ENCODE results near the gene CPZ.
A peak's percentile ranks its signal among the peaks of the same experiment; 100 is the strongest.

Gene CPZ

DNA sequence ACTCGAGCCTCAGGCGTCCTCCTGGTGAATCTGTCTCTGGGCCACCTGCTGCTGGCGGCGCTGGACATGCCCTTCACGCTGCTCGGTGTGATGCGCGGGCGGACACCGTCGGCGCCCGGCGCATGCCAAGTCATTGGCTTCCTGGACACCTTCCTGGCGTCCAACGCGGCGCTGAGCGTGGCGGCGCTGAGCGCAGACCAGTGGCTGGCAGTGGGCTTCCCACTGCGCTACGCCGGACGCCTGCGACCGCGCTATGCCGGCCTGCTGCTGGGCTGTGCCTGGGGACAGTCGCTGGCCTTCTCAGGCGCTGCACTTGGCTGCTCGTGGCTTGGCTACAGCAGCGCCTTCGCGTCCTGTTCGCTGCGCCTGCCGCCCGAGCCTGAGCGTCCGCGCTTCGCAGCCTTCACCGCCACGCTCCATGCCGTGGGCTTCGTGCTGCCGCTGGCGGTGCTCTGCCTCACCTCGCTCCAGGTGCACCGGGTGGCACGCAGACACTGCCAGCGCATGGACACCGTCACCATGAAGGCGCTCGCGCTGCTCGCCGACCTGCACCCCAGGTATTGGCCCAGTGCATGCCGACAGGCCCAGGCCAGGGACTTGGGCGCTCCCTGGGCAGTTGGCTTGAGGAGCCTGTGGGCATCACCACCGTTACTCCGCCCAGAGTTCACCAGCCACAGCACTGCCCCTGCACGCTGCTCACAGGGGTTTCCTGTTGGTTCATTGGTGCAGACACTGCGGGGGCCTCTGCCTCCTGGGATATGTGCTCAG, 11.3 kb upstream of the CPZ start:
- peak overlapping the region; percentile 74 for H3K4me2 ChIP-seq (ENCODE audit: insufficient read depth, low read length, poor library complexity, severe bottlenecking)
- H2BK120ac ChIP-seq (ENCODE audit: low read depth, low read length): no peak overlapping the region
- peak overlapping the region; percentile 71 for H3K23ac ChIP-seq (ENCODE audit: low read depth, low read length, poor library complexity)
- H3K14ac ChIP-seq (ENCODE audit: low read length): peak overlapping the region; percentile 83
- H4K91ac ChIP-seq (ENCODE audit: low read depth, low read length, poor library complexity): no peak overlapping the region
- H3K4me1 ChIP-seq (ENCODE audit: control insufficient read depth in 2 of 2, insufficient read depth in 1 of 2, low read depth in 1 of 2, low read length in 2 of 2): peaks cover 0 to 10% of the 10 kb centered on the region in 2 donors
- peak overlapping the region; percentile 17 for H3K4ac ChIP-seq (ENCODE audit: low read length)
- no peaks in the 10 kb centered on the region for H3K36me3 ChIP-seq (replicated peaks in 1 of 2; ENCODE audit: control insufficient read depth in 2 of 2, insufficient read depth in 2 of 2, low read length in 2 of 2)
- peak overlapping the region in 1 of 2 donors; percentile 25 for H3K4me3 ChIP-seq (ENCODE audit: low read length in 2 of 2)
- H3K27me3 ChIP-seq (ENCODE audit: control insufficient read depth in 3 of 3, insufficient read depth in 3 of 3, low read depth in 1 of 3, low read length in 3 of 3): peaks cover 3 to 37% (median 15%) of the 10 kb centered on the region in 3 experiments
- no peak overlapping the region for H4K8ac ChIP-seq (ENCODE audit: low read depth, low read length)
- WGBS, 2 donors (ENCODE audit: extremely low coverage in 2 of 2, insufficient read length in 2 of 2, insufficient replicate concordance in 1 of 2): no CpG with 5 or more reads among the region's 66 CpGs
- H2BK12ac ChIP-seq (ENCODE audit: low read length): no peak overlapping the region
- no peak overlapping the region for H2BK5ac ChIP-seq (ENCODE audit: low read length)
- no peak overlapping the region for H2AK5ac ChIP-seq (ENCODE audit: low read depth, low read length)
- peak overlapping the region; percentile 63 for H3K9ac ChIP-seq (ENCODE audit: low read depth, low read length, poor library complexity)
- no peak overlapping the region for H2AFZ ChIP-seq (ENCODE audit: low read length)
- no peak overlapping the region for H3K18ac ChIP-seq (ENCODE audit: low read length)
- peaks cover 0 to 2% of the 10 kb centered on the region in 2 donors for H3K9me3 ChIP-seq (replicated peaks in 1 of 2; ENCODE audit: control insufficient read depth in 2 of 2, insufficient read depth in 1 of 2, low read depth in 1 of 2, low read length in 2 of 2)
- H3K27ac ChIP-seq (replicated peaks; ENCODE audit: low read length): no peak overlapping the region
- H3K79me1 ChIP-seq (ENCODE audit: low read depth, low read length): peaks cover 3% of the 10 kb centered on the region
- DNase-seq (ENCODE audit: low spot score): no peak
- H2BK15ac ChIP-seq (ENCODE audit: low read length): no peak overlapping the region

DNA sequence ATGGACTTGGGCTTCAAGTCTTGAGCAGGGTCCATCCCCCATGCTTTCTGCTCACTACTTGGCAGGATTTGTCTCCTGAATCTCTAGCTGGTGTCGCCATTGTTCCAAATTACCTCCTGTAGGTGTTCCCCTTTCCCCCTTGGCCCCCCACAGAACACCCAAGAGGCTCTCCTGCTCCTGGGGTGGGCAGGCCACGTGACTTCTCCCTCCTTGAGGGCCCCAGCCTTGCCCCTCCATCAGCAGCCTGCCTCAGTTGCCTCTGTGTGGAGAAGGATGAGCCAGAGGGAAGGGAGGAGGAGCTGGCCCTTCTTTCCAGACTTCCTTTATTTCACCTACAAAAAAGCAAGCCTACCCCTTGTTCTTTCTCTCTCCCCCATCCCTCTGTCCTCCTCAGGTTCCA, 10.5 kb upstream of the CPZ start:
- Histone ChIP-seq H3K79me1 (ENCODE audit: low read depth, low read length) (peaks cover 3% of the 10 kb centered on the region), H3K18ac (ENCODE audit: low read length) (no peak overlapping the region), H2AK5ac (ENCODE audit: low read depth, low read length) (no peak overlapping the region), H2BK120ac (ENCODE audit: low read depth, low read length) (no peak overlapping the region), H3K27ac (replicated peaks; ENCODE audit: low read length) (no peak overlapping the region), H4K91ac (ENCODE audit: low read depth, low read length, poor library complexity) (no peak overlapping the region), H3K4ac (ENCODE audit: low read length) (no peak overlapping the region), H3K4me3 (ENCODE audit: low read length in 2 of 2) (no peak overlapping the region), H3K36me3 (replicated peaks in 1 of 2; ENCODE audit: control insufficient read depth in 2 of 2, insufficient read depth in 2 of 2, low read length in 2 of 2) (no peaks in the 10 kb centered on the region), H3K14ac (ENCODE audit: low read length) (no peak overlapping the region), H3K9ac (ENCODE audit: low read depth, low read length, poor library complexity) (no peak overlapping the region), H3K4me1 (ENCODE audit: control insufficient read depth in 2 of 2, insufficient read depth in 1 of 2, low read depth in 1 of 2, low read length in 2 of 2) (peaks cover 0 to 10% of the 10 kb centered on the region in 2 donors), H4K8ac (ENCODE audit: low read depth, low read length) (no peak overlapping the region), H3K4me2 (ENCODE audit: insufficient read depth, low read length, poor library complexity, severe bottlenecking) (no peak overlapping the region), H3K23ac (ENCODE audit: low read depth, low read length, poor library complexity) (no peak overlapping the region), H3K9me3 (replicated peaks in 1 of 2; ENCODE audit: control insufficient read depth in 2 of 2, insufficient read depth in 1 of 2, low read depth in 1 of 2, low read length in 2 of 2) (peaks cover 0 to 2% of the 10 kb centered on the region in 2 donors), H2BK5ac (ENCODE audit: low read length) (no peak overlapping the region), H2AFZ (ENCODE audit: low read length) (no peak overlapping the region), H2BK15ac (ENCODE audit: low read length) (no peak overlapping the region), H3K27me3 (ENCODE audit: control insufficient read depth in 3 of 3, insufficient read depth in 3 of 3, low read depth in 1 of 3, low read length in 3 of 3) (peaks cover 3 to 37% (median 15%) of the 10 kb centered on the region in 3 experiments), H2BK12ac (ENCODE audit: low read length) (no peak overlapping the region)
- no CpG with 5 or more reads among the region's 2 CpGs for WGBS, 2 donors (ENCODE audit: extremely low coverage in 2 of 2, insufficient read length in 2 of 2, insufficient replicate concordance in 1 of 2)
- no peak for DNase-seq (ENCODE audit: low spot score)

- Histone ChIP-seq H3K4ac (ENCODE audit: low read length) (no peak overlapping the region), H3K18ac (ENCODE audit: low read length) (no peak overlapping the region), H2AFZ (ENCODE audit: low read length) (no peak overlapping the region), H4K8ac (ENCODE audit: low read depth, low read length) (no peak overlapping the region), H3K9ac (ENCODE audit: low read depth, low read length, poor library complexity) (no peak overlapping the region), H3K14ac (ENCODE audit: low read length) (no peak overlapping the region), H3K4me2 (ENCODE audit: insufficient read depth, low read length, poor library complexity, severe bottlenecking) (no peak overlapping the region), H3K36me3 (replicated peaks in 1 of 2; ENCODE audit: control insufficient read depth in 2 of 2, insufficient read depth in 2 of 2, low read length in 2 of 2) (no peaks in the 10 kb centered on the region), H3K23ac (ENCODE audit: low read depth, low read length, poor library complexity) (no peak overlapping the region), H3K27me3 (ENCODE audit: control insufficient read depth in 3 of 3, insufficient read depth in 3 of 3, low read depth in 1 of 3, low read length in 3 of 3) (peaks cover 3 to 37% (median 15%) of the 10 kb centered on the region in 3 experiments), H3K79me1 (ENCODE audit: low read depth, low read length) (peaks cover 3% of the 10 kb centered on the region), H4K91ac (ENCODE audit: low read depth, low read length, poor library complexity) (no peak overlapping the region), H3K4me1 (ENCODE audit: control insufficient read depth in 2 of 2, insufficient read depth in 1 of 2, low read depth in 1 of 2, low read length in 2 of 2) (peaks cover 0 to 10% of the 10 kb centered on the region in 2 donors), H2BK120ac (ENCODE audit: low read depth, low read length) (no peak overlapping the region), H2BK5ac (ENCODE audit: low read length) (no peak overlapping the region), H3K9me3 (replicated peaks in 1 of 2; ENCODE audit: control insufficient read depth in 2 of 2, insufficient read depth in 1 of 2, low read depth in 1 of 2, low read length in 2 of 2) (peaks cover 0 to 2% of the 10 kb centered on the region in 2 donors), H2BK12ac (ENCODE audit: low read length) (no peak overlapping the region), H2AK5ac (ENCODE audit: low read depth, low read length) (no peak overlapping the region), H3K4me3 (ENCODE audit: low read length in 2 of 2) (no peak overlapping the region), H2BK15ac (ENCODE audit: low read length) (no peak overlapping the region), H3K27ac (replicated peaks; ENCODE audit: low read length) (no peak overlapping the region)
- DNase-seq (ENCODE audit: low spot score): no peak
- no CpG with 5 or more reads among the region's 12 CpGs for WGBS, 2 donors (ENCODE audit: extremely low coverage in 2 of 2, insufficient read length in 2 of 2, insufficient replicate concordance in 1 of 2)
These were observed 10.1 kb upstream of the CPZ start for GRCh38 chr4:8582436-8582835.

- Histone ChIP-seq H4K91ac (ENCODE audit: low read depth, low read length, poor library complexity) (no peak overlapping the region), H3K9ac (ENCODE audit: low read depth, low read length, poor library complexity) (no peak overlapping the region), H2BK5ac (ENCODE audit: low read length) (no peak overlapping the region), H3K36me3 (replicated peaks in 1 of 2; ENCODE audit: control insufficient read depth in 2 of 2, insufficient read depth in 2 of 2, low read length in 2 of 2) (no peaks in the 10 kb centered on the region), H2BK12ac (ENCODE audit: low read length) (no peak overlapping the region), H2AK5ac (ENCODE audit: low read depth, low read length) (no peak overlapping the region), H3K27ac (replicated peaks; ENCODE audit: low read length) (no peak overlapping the region), H3K4me2 (ENCODE audit: insufficient read depth, low read length, poor library complexity, severe bottlenecking) (no peak overlapping the region), H3K4ac (ENCODE audit: low read length) (no peak overlapping the region), H4K8ac (ENCODE audit: low read depth, low read length) (no peak overlapping the region), H3K9me3 (replicated peaks in 1 of 2; ENCODE audit: control insufficient read depth in 2 of 2, insufficient read depth in 1 of 2, low read depth in 1 of 2, low read length in 2 of 2) (peaks cover 0 to 2% of the 10 kb centered on the region in 2 donors), H3K79me1 (ENCODE audit: low read depth, low read length) (peaks cover 3% of the 10 kb centered on the region), H3K14ac (ENCODE audit: low read length) (no peak overlapping the region), H2BK120ac (ENCODE audit: low read depth, low read length) (no peak overlapping the region), H3K23ac (ENCODE audit: low read depth, low read length, poor library complexity) (no peak overlapping the region), H2BK15ac (ENCODE audit: low read length) (no peak overlapping the region), H3K4me1 (ENCODE audit: control insufficient read depth in 2 of 2, insufficient read depth in 1 of 2, low read depth in 1 of 2, low read length in 2 of 2) (peaks cover 0 to 10% of the 10 kb centered on the region in 2 donors), H3K4me3 (ENCODE audit: low read length in 2 of 2) (no peak overlapping the region), H2AFZ (ENCODE audit: low read length) (no peak overlapping the region), H3K27me3 (ENCODE audit: control insufficient read depth in 3 of 3, insufficient read depth in 3 of 3, low read depth in 1 of 3, low read length in 3 of 3) (peaks cover 3 to 33% (median 15%) of the 10 kb centered on the region in 3 experiments), H3K18ac (ENCODE audit: low read length) (no peak overlapping the region)
- WGBS, 2 donors (ENCODE audit: extremely low coverage in 2 of 2, insufficient read length in 2 of 2, insufficient replicate concordance in 1 of 2): no CpG with 5 or more reads among the region's 9 CpGs
- no peak for DNase-seq (ENCODE audit: low spot score)
These were observed 9.5 kb upstream of the CPZ start for GRCh38 chr4:8582941-8583654.

Data from neuronal stem cell (in vitro differentiated cells).